IPS-15b (cell line): ENCODE data around the gene SLC30A10.
"Not testable (repeated sequence)": the region's sequence is repeated elsewhere in the genome, so short reads cannot be mapped to it uniquely, and the experiment has no call there.

Experiments used
- H3K27me3 ChIP-seq: one replicate; pipeline ENCODE4 v1.6.1; 2013; ENCODE audit warnings: low read length; ENCODE audit not compliant: control insufficient read depth, insufficient read depth
- H3K36me3 ChIP-seq: one replicate; pipeline ENCODE4 v1.6.1; 2013; ENCODE audit warnings: low read length; ENCODE audit not compliant: control insufficient read depth, insufficient read depth
- H3K4me1 ChIP-seq: one replicate; pipeline ENCODE4 v1.6.1; 2013; ENCODE audit warnings: mild to moderate bottlenecking, low read length; ENCODE audit not compliant: control insufficient read depth, insufficient read depth
- H3K4me3 ChIP-seq: one replicate; pipeline ENCODE4 v1.5.1; 2013; ENCODE audit warnings: low read depth, low read length
- H3K9ac ChIP-seq: one replicate; pipeline ENCODE4 v1.6.1; 2013; ENCODE audit warnings: low read depth, mild to moderate bottlenecking, low read length
- H3K9me3 ChIP-seq: one replicate; pipeline ENCODE4 v1.6.1; 2013; ENCODE audit warnings: mild to moderate bottlenecking, low read length; ENCODE audit not compliant: control insufficient read depth, insufficient read depth

Gene SLC30A10

DNA sequence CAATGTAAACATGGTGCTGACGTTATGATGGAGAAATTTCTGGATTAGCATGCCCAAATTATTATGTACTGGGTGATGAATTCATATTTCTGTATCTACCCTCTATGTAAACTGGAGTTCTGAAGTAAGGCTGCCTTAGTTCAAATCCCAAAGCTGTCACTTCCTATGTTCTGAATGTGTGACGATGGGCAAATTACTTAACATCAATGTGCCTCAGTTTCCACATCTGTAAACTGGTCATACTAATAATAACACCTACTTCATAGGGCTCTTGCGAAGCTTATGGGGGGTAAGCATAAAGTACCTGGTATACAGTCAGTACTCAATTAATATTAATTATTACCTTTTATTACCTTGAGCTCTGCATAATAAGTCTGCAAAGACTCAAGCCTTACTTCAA, 45.6 kb downstream of the SLC30A10 start:
- no peaks in the 10 kb centered on the region for H3K27me3 ChIP-seq
- H3K9ac ChIP-seq: no peak overlapping the region
- H3K4me3 ChIP-seq: no peak overlapping the region
- no peaks in the 10 kb centered on the region for H3K36me3 ChIP-seq
- H3K9me3 ChIP-seq: no peaks in the 10 kb centered on the region
- H3K4me1 ChIP-seq: peaks cover 3% of the 10 kb centered on the region

DNA sequence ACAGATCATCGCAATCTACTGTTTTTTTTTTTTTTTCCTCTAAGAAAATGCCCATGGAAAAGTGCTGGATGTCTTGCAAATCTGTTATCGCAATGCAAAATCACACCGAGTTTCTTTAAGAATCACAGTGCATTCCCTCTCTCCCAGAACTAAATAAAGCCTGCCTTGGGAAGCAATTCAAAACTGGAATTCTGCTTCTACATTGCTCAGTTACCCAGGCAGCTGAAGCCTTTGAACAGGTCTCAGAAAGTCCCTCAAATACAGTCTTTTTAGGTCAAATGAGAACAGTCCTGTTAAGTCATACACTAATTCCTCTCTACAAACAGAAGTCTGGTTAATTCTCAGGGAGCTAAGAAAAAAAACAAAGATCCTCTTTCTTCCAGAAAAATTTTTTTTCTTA, 46.3 kb downstream of the SLC30A10 start:
- Histone ChIP-seq H3K4me1 (peaks cover 3% of the 10 kb centered on the region), H3K9ac (no peak overlapping the region), H3K36me3 (no peaks in the 10 kb centered on the region), H3K9me3 (no peaks in the 10 kb centered on the region), H3K4me3 (no peak overlapping the region), H3K27me3 (no peaks in the 10 kb centered on the region)

DNA sequence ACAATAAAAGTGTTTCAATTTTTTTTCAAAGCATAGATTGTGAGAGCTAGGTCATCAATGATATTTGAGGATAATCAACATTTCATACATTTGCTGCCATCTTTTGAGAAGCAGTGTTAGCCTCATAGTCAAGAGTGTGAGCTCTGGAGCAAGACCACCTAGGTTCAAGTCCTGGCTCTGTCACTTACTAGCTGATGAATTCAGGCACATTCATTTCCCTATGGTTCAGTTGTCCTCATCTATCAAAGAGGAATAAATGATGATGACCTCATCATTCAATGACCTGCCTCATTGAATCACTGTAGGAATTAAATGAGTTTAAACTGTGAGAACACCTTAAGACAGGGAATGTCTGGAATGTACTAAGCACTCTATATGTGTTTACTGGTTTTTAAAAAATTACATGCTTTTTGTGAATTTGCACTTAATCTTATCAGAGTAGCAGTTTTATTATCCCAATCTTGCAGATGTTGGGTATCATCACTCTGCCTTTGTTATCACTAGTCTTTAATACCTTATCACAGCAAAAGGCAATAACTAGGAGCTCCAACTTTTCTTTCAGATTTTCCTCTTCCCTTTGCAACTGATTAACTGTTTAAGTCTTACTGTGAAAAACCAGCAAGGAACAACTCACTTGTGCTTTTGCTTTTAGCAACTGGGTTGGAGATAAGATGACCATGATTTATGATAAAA, 47.4 kb downstream of the SLC30A10 start:
- no peak overlapping the region for H3K4me3 ChIP-seq
- no peaks in the 10 kb centered on the region for H3K27me3 ChIP-seq
- H3K9ac ChIP-seq: no peak overlapping the region
- no peaks in the 10 kb centered on the region for H3K9me3 ChIP-seq
- peaks cover 3% of the 10 kb centered on the region for H3K4me1 ChIP-seq
- no peaks in the 10 kb centered on the region for H3K36me3 ChIP-seq

DNA sequence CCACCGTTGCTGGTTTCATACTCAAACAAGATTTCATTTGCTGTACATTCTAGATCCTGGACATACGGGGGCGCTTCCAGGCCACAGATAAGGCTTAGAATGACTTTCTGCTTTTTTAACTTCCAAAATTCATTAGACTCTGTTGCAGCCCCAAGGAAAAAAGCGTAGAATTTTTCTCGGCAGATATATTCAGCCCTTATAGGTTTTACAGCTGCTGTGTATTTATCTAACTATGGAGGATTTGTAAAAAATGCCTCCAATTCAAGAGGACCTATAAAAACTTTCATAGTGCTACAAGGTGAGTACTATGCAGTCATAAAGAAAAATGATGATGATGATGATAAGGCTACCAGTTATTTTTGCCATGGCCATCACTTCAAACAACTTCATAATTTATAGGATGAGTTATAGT, 51.6 kb downstream of the SLC30A10 start:
- Histone ChIP-seq H3K9ac (no peak overlapping the region), H3K4me1 (no peaks in the 10 kb centered on the region), H3K4me3 (no peak overlapping the region), H3K36me3 (no peaks in the 10 kb centered on the region), H3K27me3 (no peaks in the 10 kb centered on the region), H3K9me3 (no peaks in the 10 kb centered on the region)

DNA sequence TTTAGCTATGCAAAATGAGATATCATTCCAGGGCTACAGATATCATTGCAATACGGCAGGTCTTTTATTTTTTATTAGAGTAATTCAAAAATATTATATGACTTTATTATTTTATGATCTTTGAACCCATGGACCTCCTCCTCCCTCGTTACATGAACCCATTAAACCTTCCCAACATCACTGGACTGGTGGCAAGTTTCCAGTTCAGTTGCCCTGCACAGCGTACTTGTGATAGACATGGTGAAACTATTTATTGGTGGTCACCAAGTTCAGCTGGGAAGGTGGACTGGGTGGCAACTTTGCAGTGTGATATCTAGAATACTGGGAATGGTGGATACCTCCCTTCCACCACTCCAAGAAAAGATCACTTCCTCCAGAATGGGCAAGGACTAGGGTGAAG, 52.5 kb downstream of the SLC30A10 start:
- H3K27me3 ChIP-seq: no peaks in the 10 kb centered on the region
- H3K4me3 ChIP-seq: no peak overlapping the region

DNA sequence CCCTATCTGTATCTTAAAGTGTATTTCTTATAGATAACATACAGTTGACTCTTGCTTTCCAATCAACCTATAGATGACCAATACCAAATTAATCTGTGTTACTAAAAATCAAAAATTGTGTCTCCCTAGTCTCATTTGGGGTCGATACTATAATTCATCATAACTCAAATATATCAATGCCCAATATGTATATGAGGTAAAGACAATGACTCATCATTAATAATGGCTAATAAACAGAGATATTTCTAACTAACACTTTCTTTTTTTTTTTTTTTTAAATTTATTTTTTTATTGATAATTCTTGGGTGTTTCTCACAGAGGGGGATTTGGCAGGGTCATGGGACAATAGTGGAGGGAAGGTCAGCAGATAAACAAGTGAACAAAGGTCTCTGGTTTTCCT, 55.8 kb downstream of the SLC30A10 start:
- not testable (repeated sequence) for H3K27me3 ChIP-seq, H3K9me3 ChIP-seq, H3K4me1 ChIP-seq, H3K36me3 ChIP-seq, H3K9ac ChIP-seq, H3K4me3 ChIP-seq

More for the DNA sequence above, 52.5 kb downstream of the SLC30A10 start:
- Histone ChIP-seq H3K9me3 (no peaks in the 10 kb centered on the region), H3K9ac (no peak overlapping the region), H3K4me1 (no peaks in the 10 kb centered on the region), H3K36me3 (no peaks in the 10 kb centered on the region)

DNA sequence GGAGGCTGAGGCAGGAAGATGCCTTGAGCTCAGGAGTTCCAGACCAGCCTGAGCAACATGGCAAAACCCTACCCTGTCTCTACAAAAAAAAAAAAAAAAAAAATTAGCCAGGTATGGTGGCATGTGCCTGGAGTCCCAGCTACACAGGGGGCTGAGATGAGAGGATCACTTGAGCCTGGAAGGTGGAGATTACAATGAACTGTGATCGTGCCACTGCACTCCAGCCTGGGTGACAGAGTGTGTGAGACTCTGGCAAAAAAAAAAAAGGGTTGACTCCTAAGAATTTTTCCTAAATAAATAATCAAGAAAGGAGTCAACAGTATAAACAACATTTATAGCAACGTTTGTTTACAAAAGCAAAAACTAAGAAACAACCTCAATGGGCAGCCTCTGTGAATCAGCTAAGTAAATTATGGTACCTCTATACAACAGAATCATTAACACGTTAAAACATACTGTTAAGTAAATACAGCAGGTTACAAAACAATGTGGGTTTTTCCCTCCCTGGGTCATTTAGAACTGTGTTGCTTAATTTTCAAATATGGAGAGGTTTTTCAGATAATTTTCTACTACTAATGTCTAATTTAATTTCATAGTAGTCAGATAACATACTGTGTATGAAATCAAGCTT, 56.8 kb downstream of the SLC30A10 start:
- no peak overlapping the region for H3K4me3 ChIP-seq

DNA sequence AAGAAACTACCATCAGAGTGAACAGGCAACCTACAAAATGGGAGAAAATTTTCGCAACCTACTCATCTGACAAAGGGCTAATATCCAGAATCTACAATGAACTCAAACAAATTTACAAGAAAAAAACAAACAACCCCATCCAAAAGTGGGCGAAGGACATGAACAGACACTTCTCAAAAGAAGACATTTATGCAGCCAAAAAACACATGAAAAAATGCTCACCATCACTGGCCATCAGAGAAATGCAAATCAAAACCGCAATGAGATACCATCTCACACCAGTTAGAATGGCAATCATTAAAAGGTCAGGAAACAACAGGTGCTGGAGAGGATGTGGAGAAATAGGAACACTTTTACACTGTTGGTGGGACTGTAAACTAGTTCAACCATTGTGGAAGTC, 59.7 kb downstream of the SLC30A10 start:
- H3K9ac ChIP-seq, H3K9me3 ChIP-seq: not testable (repeated sequence)

More for the DNA sequence above, 56.8 kb downstream of the SLC30A10 start:
- H3K36me3 ChIP-seq: no peaks in the 10 kb centered on the region
- H3K9me3 ChIP-seq: no peaks in the 10 kb centered on the region
- no peaks in the 10 kb centered on the region for H3K27me3 ChIP-seq
- no peak overlapping the region for H3K9ac ChIP-seq
- H3K4me1 ChIP-seq: no peaks in the 10 kb centered on the region

More for the DNA sequence above, 59.7 kb downstream of the SLC30A10 start:
- not testable (repeated sequence) for H3K4me1 ChIP-seq, H3K27me3 ChIP-seq, H3K36me3 ChIP-seq, H3K4me3 ChIP-seq
